GM19240 (cell line): ENCODE results near the gene SLC34A1.

ENCODE experiments used
- DNase-seq: peaks from one replicate; pipeline ENCODE4 v3.0.0; 2011; ENCODE audit warnings: low spot score; ENCODE audit not compliant: insufficient read length

Gene SLC34A1

GRCh38 chr5:177386542-177386941 is 2.3 kb downstream of the SLC34A1 start:
- DNase-seq = no peak

GRCh38 chr5:177387405-177387804 is 3.2 kb downstream of the SLC34A1 start:
- DNase-seq = no peak

DNA sequence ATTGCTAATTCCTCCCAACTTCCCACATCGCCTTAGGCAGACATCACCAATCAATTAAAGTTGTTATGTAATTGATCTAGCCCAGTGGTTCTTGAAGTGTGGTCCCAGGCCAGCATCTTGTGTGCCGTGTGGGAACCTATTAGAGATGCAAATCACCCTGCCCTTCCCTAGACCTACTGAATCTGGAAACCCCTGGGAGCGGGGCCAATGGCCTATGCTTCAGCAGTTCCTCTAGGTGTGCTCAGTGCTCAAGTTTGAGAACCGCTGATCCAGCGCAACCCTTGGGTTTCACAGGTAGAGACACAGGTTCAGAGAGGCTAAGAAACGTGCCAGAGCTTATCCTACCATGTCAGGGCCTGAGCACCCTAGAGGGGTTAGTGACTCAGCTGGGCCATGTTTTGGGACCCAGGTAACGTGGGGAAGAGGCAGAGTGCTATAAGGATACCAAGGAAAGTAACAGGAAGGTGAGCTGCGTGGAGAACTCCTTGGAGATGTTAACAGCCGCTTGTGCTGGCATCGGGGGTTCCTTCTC is 4.4 kb downstream of the SLC34A1 start:
- DNase-seq = no peak

GRCh38 chr5:177389241-177390169 is 5.3 kb downstream of the SLC34A1 start:
- DNase-seq = peak; percentile 62

DNA sequence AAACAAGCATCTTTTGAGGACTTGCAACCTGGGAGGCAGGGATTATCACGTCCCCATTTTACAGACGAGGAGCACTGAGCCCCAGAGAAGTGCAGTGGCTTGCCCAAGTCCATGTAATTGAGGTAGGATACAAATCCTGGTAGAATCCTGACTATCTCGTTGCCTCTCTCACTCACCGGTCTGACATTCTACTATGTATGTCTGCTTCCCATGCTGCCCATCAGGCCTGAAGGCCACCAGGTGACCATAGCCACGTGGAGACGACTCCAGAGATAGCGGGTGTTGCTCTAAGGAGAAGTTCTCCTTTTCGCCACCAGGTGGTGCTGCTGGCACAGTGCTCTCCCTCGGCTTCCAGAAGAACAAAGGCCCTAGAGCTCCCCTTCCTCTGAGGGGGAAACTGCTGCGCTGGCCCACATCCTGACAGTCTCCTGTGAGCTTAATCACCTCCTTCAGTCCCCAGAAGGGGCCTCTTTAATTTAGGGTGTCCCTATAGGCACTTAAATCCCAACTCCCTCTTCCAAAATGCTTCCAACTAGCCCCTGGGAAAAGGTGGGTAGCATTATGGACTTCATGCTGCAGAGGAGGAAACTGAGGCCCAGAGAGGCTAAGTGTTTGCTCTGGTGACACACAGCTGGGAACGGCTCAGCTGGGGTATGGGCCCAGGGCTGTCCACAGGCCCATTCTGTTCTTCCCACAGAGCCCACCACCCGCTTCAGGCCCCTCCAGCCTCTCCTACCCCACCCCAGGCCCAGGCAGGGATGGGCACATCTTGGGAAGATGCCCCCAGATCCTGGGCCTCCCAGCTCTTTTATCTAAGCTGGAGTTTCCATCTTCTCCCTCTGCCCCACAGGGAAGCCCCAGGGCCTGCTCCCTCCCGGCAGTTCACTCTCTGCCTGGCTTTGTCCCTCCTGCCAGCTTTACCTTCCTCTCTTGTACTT is 6.4 kb downstream of the SLC34A1 start:
- DNase-seq = peak; percentile 98

- no peak for DNase-seq
Measured at GRCh38 chr5:177392765-177393164, 8.5 kb downstream of the SLC34A1 start.

DNA sequence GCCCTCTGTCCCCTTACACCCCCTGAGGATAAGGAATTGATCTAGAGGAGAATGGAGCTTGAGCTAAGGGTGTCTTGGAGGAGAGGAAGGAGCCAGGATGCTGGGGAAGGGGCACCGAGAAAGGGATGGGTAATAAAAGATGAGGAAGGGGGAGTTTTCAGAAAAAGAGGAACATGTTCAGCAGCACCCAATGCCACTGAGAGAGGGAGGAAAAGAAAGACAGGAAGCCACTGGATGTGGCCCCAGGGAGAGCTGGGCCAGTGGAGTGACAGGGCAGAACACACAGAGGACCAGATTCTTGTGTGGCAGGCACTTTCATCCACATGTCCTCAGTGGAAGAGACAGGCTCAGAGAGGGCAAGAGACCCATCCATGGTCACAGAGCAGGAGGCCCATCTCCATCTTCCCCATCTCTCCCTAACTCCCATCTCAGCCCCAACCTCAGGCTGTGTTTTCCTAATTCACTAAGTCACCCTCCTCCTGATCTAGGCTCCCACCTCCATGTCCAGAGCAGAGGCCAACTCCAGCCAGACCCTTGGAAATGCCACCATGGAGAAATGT is 9.1 kb downstream of the SLC34A1 start:
- no peak for DNase-seq

GRCh38 chr5:177393990-177394389 is 9.8 kb downstream of the SLC34A1 start:
- no peak for DNase-seq

- DNase-seq = no peak
Measured at GRCh38 chr5:177396078-177396477, 11.8 kb downstream of the SLC34A1 start.

DNA sequence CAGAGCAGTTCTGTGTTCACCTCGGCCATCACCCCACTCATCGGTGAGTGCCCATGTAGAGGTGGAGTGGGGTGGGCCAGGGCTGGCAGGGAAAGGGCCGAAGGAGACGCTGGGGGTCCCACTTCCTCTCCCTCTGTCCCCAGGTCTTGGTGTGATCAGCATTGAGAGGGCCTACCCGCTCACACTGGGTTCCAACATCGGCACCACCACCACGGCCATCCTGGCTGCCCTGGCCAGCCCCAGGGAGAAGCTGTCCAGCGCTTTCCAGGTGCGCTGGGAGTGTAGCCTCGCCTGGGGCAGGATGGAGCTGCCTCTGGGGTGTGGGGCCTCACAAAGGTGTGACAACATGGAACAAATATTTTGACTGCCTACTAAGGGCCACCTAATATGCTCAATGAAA is 12.6 kb downstream of the SLC34A1 start:
- DNase-seq = no peak

- no peak for DNase-seq
Measured at GRCh38 chr5:177397875-177398390, 13.7 kb downstream of the SLC34A1 start.

GRCh38 chr5:177399997-177400868 is 16.0 kb downstream of the SLC34A1 start, which contains the start of gene PFN3:
TSS of gene PFN3 (minus strand) at chr5:177400661. CDS start at chr5:177400576, 85 bp downstream.
- DNase-seq = no peak

DNA sequence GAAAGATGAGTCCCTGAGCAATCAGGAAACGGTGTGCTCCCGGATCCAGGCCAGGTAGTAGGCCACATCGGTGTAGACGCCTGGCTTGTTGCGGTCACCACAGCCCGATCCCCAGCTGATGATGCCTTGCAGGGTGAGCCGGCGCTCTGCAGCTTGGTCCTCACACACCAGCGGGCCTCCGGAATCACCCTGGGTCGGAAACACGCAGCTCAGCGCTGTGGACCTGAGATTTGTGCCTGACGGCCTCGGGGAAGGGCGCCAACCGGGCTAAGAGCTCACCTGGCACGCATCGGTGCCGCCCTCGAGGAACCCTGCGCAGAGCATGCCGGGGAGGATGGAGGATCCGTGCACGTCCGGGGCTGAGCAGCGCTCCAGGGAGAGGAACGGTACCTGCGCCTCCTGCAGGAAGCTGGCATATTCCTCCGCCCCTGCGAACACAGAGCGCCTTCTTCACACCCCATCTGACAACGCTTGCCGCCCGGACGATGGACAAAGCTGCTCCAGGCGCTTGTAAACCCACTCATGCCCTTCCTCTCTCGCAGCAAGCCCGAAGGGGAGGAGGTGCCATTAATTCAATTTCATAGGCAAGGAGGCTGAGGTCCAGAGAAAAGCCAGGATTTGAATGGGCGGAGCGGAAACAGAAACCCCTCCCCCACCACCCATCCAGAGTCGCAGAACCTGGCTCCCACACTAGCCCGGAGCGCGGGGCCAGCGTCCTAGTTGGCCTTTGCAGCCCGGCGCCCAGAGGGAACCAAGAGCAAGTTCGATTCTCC is 18.2 kb downstream of the SLC34A1 start:
- DNase-seq = peak; percentile 64

GRCh38 chr5:177403102-177403791 is 19.0 kb downstream of the SLC34A1 start:
- no peak for DNase-seq

- peak; percentile 91 for DNase-seq
Measured at GRCh38 chr5:177403792-177404640, 19.8 kb downstream of the SLC34A1 start.

- DNase-seq = no peak
Measured at GRCh38 chr5:177404641-177405179, 20.5 kb downstream of the SLC34A1 start.

GRCh38 chr5:177405312-177405711 is 21.1 kb downstream of the SLC34A1 start:
- no peak for DNase-seq

- no peak for DNase-seq
Measured at GRCh38 chr5:177405805-177406204, 21.6 kb downstream of the SLC34A1 start.
